Stimulated activated CD8-positive, alpha-beta memory T cell treated with anti-CD3 and anti-CD28 coated beads, Interleukin-12 subunit alpha, Interleukin-12 subunit beta, amount 100 ng/mL, for 1 hour (primary cell): ENCODE measurements around the gene C5orf15.
"Not testable (repeated sequence)": the region's sequence is repeated elsewhere in the genome, so short reads cannot be mapped to it uniquely, and the experiment has no call there.

ENCODE experiments used
- DNase-seq: peaks from one replicate; pipeline ENCODE4 v3.0.0-alpha.2; 2020; ENCODE audit warnings: low read depth

Gene C5orf15

GRCh38 chr5:133962801-133963476 is 5.5 kb downstream of the C5orf15 start:
- DNase-seq = no peak

DNA sequence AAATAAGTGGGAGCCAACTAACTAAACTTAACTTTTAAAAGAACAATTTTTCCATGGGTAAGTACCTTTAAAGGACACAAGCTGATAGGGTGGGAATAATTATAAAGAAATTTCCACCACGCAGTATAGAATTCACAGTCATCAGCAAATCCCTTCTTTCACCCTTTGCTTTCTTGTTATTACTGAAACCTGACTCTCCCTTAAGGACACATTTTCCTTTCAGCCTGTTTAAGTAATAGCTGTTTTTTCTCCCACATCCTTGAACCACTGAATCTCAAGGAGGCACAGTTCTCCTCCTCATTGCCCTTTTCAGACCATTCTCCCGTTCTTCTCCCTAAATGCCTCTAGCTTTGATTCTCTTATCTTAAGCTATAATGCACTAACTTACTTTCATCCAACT is 6.3 kb downstream of the C5orf15 start:
- DNase-seq = no peak

DNA sequence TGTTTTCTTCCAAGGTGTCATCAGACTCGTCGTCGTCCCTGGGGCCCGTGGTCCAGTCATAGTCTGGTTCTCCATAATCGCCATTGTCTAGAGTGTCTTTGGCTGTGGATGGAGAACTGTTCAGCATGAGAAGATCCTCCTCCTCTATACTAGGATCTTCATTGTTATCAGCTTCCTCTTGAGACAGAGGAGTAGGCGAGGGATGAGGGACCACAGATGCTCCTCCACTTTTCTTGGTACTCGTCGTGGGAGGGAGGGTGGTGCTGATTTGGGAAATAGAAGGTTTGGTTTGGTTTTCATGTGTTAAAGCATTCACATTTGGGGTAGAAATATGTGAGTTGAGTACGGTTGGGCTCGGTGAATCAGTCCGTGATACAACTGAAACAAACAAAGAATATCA is 8.8 kb downstream of the C5orf15 start:
- no peak for DNase-seq

- DNase-seq = no peak
Measured at GRCh38 chr5:133957591-133957990, 10.8 kb downstream of the C5orf15 start.

- no peak for DNase-seq
Measured at GRCh38 chr5:133957080-133957479, 11.3 kb downstream of the C5orf15 start.

DNA sequence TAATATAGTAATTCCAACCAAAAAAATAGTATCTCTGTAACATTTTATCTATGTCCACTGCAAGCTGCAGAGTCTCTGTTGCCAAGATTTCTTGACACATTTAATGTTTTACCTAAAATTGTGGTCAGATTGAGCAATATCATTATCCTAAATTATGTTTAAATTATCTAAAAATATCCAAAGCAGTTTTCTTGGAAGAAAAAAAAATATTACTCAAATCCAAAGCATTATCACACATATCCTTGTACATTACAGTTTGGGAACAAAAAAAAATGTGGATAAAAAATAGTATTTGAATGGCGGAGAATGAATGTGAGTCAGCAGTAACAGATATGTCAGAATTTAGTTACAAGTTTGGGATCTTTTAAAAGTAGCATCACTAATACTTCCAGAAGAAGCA is 12.2 kb downstream of the C5orf15 start:
- not testable (repeated sequence) for DNase-seq

GRCh38 chr5:133953568-133954145 is 14.8 kb downstream of the C5orf15 start:
- DNase-seq = no peak

DNA sequence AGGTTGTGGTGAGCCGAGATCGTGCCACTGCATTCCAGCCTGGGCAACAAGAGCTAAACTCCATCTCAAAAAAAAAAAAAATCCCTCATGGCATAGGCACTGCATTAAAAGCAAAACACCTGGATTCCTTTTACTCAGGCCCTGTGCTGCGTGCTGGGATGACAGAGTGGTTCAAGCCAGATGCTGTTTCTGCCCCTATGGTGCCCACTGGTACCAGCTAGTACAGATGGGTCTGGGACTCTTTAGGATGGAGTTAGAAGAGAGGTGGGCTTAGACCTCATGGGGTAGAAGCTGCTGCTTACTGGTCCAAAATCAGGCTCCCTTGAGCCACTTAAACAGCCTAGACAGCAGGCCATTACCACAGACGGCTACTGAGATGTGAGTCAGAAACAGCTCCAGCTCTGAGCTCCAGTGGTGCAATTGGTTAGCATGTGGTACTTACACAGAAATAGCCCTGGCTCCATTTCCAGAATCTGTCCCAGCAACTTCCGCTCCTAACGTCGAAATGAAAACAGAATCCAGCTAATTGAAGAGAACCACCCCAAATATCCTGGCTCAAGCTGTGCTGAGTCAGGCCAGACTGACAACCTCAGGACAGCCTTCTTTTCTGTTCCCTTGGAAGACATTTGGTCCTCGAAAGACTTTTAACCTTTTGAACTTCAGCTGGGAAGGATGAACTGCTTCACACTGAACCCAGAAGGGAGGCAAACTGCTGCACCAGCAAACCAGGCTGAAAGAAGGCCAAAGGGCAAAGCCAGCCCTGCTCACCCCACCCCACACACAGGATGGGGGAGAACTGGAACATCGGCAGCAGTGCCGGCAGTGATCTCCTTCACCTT is 15.5 kb downstream of the C5orf15 start:
- no peak for DNase-seq

DNA sequence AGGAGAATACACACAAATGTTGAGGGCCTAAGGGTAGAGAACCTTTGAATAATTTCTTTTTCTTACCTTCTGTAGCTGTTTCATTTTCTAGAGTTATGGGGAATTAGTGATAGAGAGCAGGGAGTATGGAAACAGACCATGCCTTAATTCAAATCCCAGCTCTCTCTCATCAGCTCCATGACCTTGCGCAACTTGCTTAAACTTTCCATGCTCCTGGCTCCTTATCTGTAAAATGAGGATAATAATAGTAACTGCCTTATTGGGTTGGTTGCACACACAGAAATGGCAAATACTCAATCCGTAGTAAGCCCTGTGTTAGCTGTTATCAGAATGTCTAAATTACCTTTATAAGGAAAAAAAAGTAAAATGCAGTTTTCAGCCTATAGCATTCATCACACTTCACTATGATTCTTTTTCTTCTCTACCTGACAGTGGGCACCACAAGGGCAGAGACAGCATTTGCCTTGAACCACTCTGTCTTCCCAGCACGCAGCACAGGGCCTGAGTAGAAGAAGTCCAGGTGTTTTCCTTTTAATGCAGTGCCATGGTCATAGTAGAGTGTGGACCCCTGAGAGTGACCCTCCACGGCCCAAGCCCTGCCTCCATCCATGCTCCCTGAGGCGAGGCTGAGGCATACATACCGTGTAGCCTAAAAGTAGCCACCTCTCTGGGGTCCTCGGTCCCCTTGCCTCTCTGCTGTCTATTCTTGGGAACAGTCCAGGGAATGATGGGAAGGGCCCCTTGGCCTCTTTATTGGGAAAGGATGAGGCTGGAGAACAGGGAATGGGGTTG is 17.4 kb downstream of the C5orf15 start:
- DNase-seq = no peak

DNA sequence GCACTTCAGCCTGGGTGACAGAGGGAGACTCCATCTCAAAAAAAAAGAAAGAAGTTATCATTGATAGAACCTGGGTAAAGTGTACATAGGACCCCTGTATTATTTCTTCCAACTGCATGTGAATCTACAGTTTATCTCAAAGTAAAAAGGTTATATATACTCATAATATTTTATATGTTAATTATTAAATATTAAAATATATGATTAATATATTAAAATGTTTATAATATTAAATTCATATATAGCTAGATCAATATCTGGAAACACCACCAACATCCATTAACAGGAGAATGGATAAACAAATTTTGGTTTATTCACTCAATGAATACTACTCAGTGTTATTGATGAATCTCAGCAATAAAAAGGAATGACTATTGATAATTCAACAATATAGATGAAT is 19.7 kb downstream of the C5orf15 start:
- no peak for DNase-seq

DNA sequence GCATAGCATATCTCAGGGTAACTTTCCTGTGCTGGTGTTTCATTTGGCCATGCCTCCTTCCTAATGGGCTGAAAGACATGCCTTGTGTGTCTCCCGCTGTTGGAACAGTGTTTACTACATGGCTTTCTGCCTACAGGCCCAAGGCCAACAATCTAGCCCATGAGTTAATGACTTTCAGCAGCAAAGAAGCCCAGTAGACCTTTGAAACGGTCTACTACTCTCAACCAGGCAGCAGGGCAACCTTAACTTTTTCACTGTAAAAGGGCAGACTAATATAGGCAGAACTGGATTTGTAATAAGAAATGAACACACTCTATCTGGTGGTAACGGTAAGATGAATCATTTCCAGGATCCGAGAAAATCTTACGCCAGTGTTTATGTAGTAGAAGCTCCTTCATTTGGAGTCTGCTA is 21.0 kb downstream of the C5orf15 start:
- DNase-seq = no peak

DNA sequence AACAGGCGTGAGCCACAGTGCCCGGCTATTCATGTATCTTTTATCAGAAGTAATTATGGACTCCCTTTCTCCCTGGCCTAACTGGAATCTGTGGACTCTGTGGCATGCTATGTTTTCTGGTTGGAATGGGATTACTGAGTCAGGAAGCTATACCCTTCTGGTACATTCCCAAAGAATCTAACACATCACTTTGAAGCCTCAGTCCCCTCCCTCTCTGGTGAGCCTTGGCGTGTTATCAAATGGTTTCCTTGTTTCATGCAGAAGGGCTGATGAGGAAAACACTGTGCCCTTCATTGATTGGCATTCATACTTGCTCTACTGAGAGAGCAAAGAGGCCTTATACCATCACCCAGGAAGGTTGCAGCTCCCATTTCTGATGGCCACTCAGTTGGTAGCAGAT is 22.9 kb downstream of the C5orf15 start:
- no peak for DNase-seq

DNA sequence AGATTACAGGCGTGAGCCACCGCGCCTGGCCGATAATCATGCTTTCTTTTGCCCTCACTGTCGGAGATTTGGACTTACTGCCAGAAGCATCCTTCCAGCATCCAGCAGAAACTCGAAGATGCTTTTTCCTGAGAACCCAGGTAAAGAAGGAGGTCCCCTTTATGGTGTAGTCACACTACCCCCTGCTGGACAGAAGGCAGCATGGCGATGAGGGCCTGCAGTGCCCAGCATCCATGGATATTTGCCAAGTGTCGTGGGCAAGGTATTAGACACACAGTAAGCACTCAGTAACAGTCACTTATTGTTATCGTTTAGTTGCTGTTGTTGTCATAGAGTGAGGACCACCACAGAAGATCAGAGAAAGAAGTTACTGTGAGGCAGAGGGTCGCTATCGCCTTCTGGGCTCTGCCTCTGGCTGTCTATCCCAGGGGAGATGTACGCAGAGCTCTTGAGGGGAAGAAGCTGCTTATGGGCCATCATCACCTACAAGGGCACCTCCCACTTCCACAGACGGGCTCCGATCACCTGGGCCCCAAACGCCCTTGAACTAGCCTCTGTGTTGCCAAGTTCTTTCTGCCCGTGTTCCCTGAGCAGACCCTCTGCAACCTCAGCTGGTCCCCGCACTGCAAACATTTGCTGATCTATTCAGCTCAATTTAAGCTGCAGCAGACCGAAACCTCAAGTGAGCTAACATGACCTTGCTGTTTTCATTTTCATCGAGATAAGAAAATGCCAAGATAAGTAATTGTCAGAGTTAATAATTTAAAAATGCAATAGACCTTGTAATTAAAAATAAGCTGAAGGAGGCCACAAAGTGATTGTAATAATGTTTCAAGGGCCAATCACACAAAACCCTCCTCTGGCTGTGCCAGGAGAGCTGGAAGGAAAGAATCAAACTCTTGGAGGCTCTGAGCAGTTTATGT is 23.9 kb downstream of the C5orf15 start:
- peak; percentile 7 for DNase-seq

DNA sequence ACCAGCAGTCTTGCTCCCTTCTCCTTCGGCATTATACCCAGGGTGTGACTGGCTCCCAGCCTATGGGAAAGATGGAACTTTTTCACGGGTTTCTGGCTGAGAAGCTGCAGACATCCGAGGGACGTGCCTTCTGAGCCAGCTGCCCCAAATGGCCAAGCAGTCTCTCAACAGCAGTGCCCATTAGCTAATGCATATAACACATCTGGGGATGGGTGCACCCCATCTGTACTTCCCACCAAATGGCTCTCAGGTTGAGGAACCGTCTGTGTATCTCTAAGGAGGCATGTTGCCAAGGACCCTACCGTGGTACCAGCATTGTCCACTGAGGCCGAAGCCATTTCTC is 25.0 kb downstream of the C5orf15 start:
- DNase-seq = no peak

- no peak for DNase-seq
Measured at GRCh38 chr5:133942614-133943474, 25.6 kb downstream of the C5orf15 start.

DNA sequence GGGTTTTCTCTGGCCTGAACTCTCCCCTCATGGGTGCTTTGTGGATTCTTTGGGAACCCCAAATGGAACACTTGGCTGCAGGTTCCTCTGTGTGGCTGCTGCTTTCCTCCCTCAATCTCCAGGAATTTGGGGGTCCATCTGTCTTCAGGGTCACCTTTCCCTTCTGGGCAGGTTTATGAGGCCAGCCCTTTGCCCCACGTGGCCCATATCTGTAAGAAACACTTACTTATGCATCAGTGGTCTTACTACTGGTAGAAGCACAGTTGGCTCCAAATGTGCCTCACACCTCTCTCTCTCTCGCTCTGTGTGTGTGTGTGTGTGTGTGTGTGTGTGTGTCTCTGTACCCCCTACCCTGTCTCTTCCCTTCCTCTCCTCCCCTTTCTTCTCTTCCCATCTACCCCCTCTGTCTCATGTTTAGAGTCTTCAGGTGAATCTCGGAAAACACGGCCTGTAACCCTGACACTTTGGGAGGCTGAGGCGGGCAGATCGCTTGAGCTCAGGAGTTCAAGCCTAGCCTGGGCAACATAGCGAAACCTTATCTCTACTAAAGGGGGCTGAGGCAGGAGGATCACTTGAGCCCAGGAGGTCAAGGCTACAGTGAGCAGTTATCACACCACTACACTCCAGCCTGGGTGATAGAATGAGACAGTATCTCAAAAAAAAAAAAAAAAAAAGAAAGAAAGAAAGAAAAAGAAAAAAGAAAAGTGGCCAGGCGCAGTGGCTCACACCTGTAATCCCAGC is 26.8 kb downstream of the C5orf15 start:
- no peak for DNase-seq

GRCh38 chr5:133939668-133940067 is 28.8 kb downstream of the C5orf15 start:
- DNase-seq = no peak

DNA sequence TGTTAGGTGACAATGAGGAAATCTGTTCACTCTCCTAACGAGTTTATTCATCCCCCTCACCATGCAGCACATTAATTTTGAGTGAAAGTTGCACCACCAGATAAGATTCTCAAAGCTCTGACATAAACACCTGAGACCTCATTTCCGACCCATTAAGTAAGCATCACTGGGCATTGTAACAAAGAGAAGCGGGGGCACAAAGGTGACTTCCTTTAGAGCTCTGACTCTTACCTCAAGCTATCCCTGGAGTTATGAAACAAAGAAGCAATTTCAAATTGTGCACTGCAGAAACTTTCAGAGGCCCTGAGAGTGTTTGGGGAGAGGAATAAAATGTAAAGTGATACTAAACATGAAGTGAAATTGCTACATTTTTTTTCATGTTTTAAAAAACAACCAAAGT is 29.5 kb downstream of the C5orf15 start:
- DNase-seq = no peak

DNA sequence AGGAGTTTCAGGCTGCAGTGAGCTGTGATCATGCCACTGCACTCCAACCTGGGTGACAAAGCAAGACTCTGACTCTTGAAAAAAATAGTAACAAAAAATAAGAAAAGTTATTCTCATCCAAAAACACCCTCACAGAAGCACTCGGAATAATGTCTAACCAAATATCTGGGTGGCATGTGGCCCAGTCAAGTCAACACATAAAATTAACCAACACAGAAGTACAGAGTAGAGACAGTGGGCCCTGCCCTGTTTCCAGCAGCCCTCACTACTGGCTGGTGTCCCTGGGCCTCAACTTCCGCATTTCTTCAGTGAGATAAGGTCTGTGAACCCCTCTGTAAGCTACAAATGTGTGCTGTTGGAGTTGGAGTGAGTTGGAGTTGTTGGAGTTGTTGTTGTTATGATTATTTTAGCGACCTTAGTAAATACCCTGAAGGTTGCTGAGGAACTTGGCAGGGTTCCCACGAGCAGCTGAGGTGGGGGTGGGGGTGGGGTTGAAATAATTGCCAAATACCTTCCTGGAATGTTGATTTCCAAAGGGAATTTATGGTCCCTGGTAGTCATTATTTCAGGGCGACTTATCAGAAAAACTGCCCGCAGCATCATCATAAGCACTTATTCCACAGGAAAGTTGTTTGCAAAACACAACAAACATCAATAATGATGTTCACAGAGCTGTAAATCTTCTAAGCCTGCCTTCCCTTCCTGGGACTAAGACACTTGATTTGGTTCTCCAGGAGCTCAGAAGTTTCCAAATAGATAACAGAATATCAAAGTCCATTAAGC is 30.2 kb downstream of the C5orf15 start:
- no peak for DNase-seq
